ENCODE measurements around the gene ABCC3. TPM values are rescaled to one million over a fixed set of nuclear protein-coding genes. Genes with fewer than 3 reads are reported as not detected.

ABCC3 gene
- total RNA-seq, 2 donors from 2014 or later, result 0.22 to 0.91 TPM

GRCh38 chr17:50593321-50593720 lies 41.4 kb upstream of the ABCC3 start:
- H3K27ac Mint-ChIP-seq, result peak overlapping the region; percentile 52
- peak overlapping the region; percentile 40 for H3K27ac ChIP-seq (ENCODE audit: low read depth, low read length)

GRCh38 chr17:50594128-50594823 lies 40.4 kb upstream of the ABCC3 start:
- peaks cover 8% of the 10 kb centered on the region for H3K4me1 ChIP-seq (ENCODE audit: control insufficient read depth, insufficient read depth, low read length)
- H3K27me3 Mint-ChIP-seq (ENCODE audit: insufficient read depth), result peaks cover 4% of the 10 kb centered on the region
- H3K4me3 ChIP-seq (ENCODE audit: low read length), result no peak overlapping the region
- H3K9me3 ChIP-seq (ENCODE audit: control insufficient read depth, low read length), result no peaks in the 10 kb centered on the region
- no peak for TF ChIP-seq CTCF (conservative IDR thresholded peaks at IDR 0.05)
- no peaks in the 10 kb centered on the region for H3K36me3 ChIP-seq (ENCODE audit: control insufficient read depth, insufficient read depth, low read length)
- no peak for DNase-seq
- H3K4me1 Mint-ChIP-seq, result peaks cover 8% of the 10 kb centered on the region
- 86 to 88% methylated on average over 6 to 11 of the region's 11 CpGs for WGBS, 2 experiments (ENCODE audit: insufficient coverage in 1 of 2, insufficient read length in 1 of 2)
- no peak overlapping the region for H3K27ac Mint-ChIP-seq
- H3K27ac ChIP-seq (ENCODE audit: low read depth, low read length), result no peak overlapping the region
- no peaks in the 10 kb centered on the region for H3K27me3 ChIP-seq (ENCODE audit: control insufficient read depth, insufficient read depth, low read length, poor library complexity, severe bottlenecking)
- no peaks in the 10 kb centered on the region for H3K36me3 Mint-ChIP-seq (ENCODE audit: low read depth)
- H3K9ac ChIP-seq (ENCODE audit: extremely low read depth, low read length, poor library complexity, severe bottlenecking), result no peak overlapping the region
- no peaks in the 10 kb centered on the region for H3K9me3 Mint-ChIP-seq
- H3K4me3 Mint-ChIP-seq, result no peak overlapping the region

More at GRCh38 chr17:50593321-50593720, 41.4 kb upstream of the ABCC3 start:
- no peaks in the 10 kb centered on the region for H3K9me3 Mint-ChIP-seq
- TF ChIP-seq CTCF (conservative IDR thresholded peaks at IDR 0.05), result no peak
- Histone ChIP-seq H3K36me3 (ENCODE audit: control insufficient read depth, insufficient read depth, low read length) (no peaks in the 10 kb centered on the region), H3K27me3 (ENCODE audit: control insufficient read depth, insufficient read depth, low read length, poor library complexity, severe bottlenecking) (no peaks in the 10 kb centered on the region), H3K4me1 (ENCODE audit: control insufficient read depth, insufficient read depth, low read length) (peaks cover 8% of the 10 kb centered on the region), H3K9ac (ENCODE audit: extremely low read depth, low read length, poor library complexity, severe bottlenecking) (no peak overlapping the region), H3K9me3 (ENCODE audit: control insufficient read depth, low read length) (no peaks in the 10 kb centered on the region), H3K4me3 (ENCODE audit: low read length) (no peak overlapping the region)
- H3K27me3 Mint-ChIP-seq (ENCODE audit: insufficient read depth), result peaks cover 4% of the 10 kb centered on the region
- H3K4me1 Mint-ChIP-seq, result peaks cover 10% of the 10 kb centered on the region
- DNase-seq, result peak; percentile 89
- H3K4me3 Mint-ChIP-seq, result no peak overlapping the region
- WGBS, 2 experiments (ENCODE audit: insufficient coverage in 1 of 2, insufficient read length in 1 of 2), result 30 to 54% methylated on average over 2 to 10 of the region's 10 CpGs
- no peaks in the 10 kb centered on the region for H3K36me3 Mint-ChIP-seq (ENCODE audit: low read depth)

- H3K4me3 Mint-ChIP-seq, result no peak overlapping the region
- no peak for TF ChIP-seq CTCF (conservative IDR thresholded peaks at IDR 0.05)
- H3K27me3 Mint-ChIP-seq (ENCODE audit: insufficient read depth), result peaks cover 4% of the 10 kb centered on the region
- H3K4me3 ChIP-seq (ENCODE audit: low read length), result no peak overlapping the region
- 86 to 93% methylated on average over 18 to 21 of the region's 21 CpGs for WGBS, 2 experiments (ENCODE audit: insufficient coverage in 1 of 2, insufficient read length in 1 of 2)
- DNase-seq, result no peak
- no peak overlapping the region for H3K27ac Mint-ChIP-seq
- peaks cover 8% of the 10 kb centered on the region for H3K4me1 Mint-ChIP-seq
- H3K27ac ChIP-seq (ENCODE audit: low read depth, low read length), result no peak overlapping the region
- H3K9ac ChIP-seq (ENCODE audit: extremely low read depth, low read length, poor library complexity, severe bottlenecking), result no peak overlapping the region
- no peaks in the 10 kb centered on the region for H3K36me3 ChIP-seq (ENCODE audit: control insufficient read depth, insufficient read depth, low read length)
- no peaks in the 10 kb centered on the region for H3K36me3 Mint-ChIP-seq (ENCODE audit: low read depth)
- no peaks in the 10 kb centered on the region for H3K27me3 ChIP-seq (ENCODE audit: control insufficient read depth, insufficient read depth, low read length, poor library complexity, severe bottlenecking)
- H3K9me3 Mint-ChIP-seq, result no peaks in the 10 kb centered on the region
- no peaks in the 10 kb centered on the region for H3K9me3 ChIP-seq (ENCODE audit: control insufficient read depth, low read length)
- H3K4me1 ChIP-seq (ENCODE audit: control insufficient read depth, insufficient read depth, low read length), result peaks cover 8% of the 10 kb centered on the region
These were observed 39.8 kb upstream of the ABCC3 start for GRCh38 chr17:50594892-50595291.
